ENCODE measurements around the gene DHFR2.
"Not testable (repeated sequence)": the region's sequence is repeated elsewhere in the genome, so short reads cannot be mapped to it uniquely, and the experiment has no call there.

Gene DHFR2

GRCh38 chr3:94065819-94066480, 3.2 kb upstream of the DHFR2 start:
- Histone ChIP-seq H3K4me3 (ENCODE audit: low read length) (no peak overlapping the region), H3K9me3 (ENCODE audit: control insufficient read depth, insufficient read depth, low read length) (no peaks in the 10 kb centered on the region), H3K27me3 (ENCODE audit: control insufficient read depth, insufficient read depth, low read length) (no peaks in the 10 kb centered on the region), H3K36me3 (ENCODE audit: control insufficient read depth, insufficient read depth, low read length) (no peaks in the 10 kb centered on the region), H3K27ac (ENCODE audit: low read length) (no peak overlapping the region), H3K4me1 (ENCODE audit: control insufficient read depth, insufficient read depth, low read length) (no peaks in the 10 kb centered on the region; the same call in 1 of the 2 replicates)
- DNase-seq (ENCODE audit: low read depth, low spot score), result no peak
- WGBS (ENCODE audit: insufficient coverage, insufficient read length), result no CpG with 5 or more reads among the region's 1 CpG

DNA sequence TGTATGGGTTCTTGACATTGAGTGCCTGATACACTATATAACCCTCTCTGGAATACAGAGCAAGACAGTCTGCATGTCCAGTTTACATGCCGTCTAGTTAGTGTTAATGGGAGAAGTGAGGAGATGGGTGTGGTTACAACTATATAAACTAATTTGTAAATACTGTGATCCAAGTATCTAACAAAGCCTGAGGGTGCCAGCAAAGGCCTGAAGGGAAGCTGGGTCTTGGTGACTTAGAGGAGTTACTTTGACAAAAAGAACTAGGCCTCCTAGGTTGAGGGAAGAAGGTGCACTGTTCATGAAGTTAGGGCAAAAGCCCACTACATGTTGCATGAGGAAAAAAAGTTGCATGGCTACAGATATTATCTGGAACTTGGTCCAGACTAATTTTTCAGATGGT, 2.4 kb upstream of the DHFR2 start:
- no peak for DNase-seq (ENCODE audit: low read depth, low spot score)
- no peak overlapping the region for H3K27ac ChIP-seq (ENCODE audit: low read length)
- no peaks in the 10 kb centered on the region for H3K9me3 ChIP-seq (ENCODE audit: control insufficient read depth, insufficient read depth, low read length)
- H3K27me3 ChIP-seq (ENCODE audit: control insufficient read depth, insufficient read depth, low read length), result no peaks in the 10 kb centered on the region
- H3K36me3 ChIP-seq (ENCODE audit: control insufficient read depth, insufficient read depth, low read length), result no peaks in the 10 kb centered on the region
- H3K4me1 ChIP-seq (ENCODE audit: control insufficient read depth, insufficient read depth, low read length), result no peaks in the 10 kb centered on the region; the same call in 1 of the 2 replicates
- H3K4me3 ChIP-seq (ENCODE audit: low read length), result no peak overlapping the region
- WGBS (ENCODE audit: insufficient coverage, insufficient read length), result no CpG with 5 or more reads among the region's 1 CpG

GRCh38 chr3:94064243-94064860, 1.6 kb upstream of the DHFR2 start:
- no peak for DNase-seq (ENCODE audit: low read depth, low spot score)
- WGBS (ENCODE audit: insufficient coverage, insufficient read length), result no CpG with 5 or more reads among the region's 6 CpGs
- no peaks in the 10 kb centered on the region for H3K36me3 ChIP-seq (ENCODE audit: control insufficient read depth, insufficient read depth, low read length)
- H3K27ac ChIP-seq (ENCODE audit: low read length), result no peak overlapping the region
- H3K4me1 ChIP-seq (ENCODE audit: control insufficient read depth, insufficient read depth, low read length), result no peaks in the 10 kb centered on the region; the same call in 1 of the 2 replicates
- no peaks in the 10 kb centered on the region for H3K9me3 ChIP-seq (ENCODE audit: control insufficient read depth, insufficient read depth, low read length)
- H3K27me3 ChIP-seq (ENCODE audit: control insufficient read depth, insufficient read depth, low read length), result no peaks in the 10 kb centered on the region
- H3K4me3 ChIP-seq (ENCODE audit: low read length), result no peak overlapping the region

DNA sequence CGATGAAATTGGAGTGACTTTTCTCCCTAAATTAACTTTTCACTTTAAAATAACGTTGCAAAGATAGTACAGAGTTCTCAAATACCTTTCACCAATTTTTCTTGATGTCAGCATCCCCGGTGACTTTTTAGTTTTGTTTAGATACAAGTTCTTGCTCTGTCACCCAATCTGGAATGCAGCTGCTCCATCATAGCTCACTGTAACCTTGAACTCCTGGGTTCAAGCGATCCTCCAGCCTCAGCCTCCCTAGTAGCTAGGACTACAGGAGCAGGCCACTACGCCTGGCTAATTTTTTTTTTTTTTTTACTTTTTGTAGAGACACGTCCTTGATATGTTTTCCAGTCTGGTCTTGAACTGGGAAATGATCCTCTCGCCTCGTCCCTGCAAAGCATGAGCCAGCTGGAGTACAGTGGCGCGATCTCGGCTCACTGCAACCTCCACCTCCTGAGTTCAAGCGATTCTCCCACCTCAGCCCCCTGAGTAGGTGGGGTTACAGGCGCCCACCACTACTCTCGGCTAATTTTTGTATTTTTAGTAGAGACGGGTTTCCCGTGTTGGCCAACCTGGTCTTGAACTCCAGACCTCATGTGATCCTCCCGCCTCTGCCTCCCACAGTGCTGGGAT, 892 bp upstream of the DHFR2 start:
- H3K4me3 ChIP-seq (ENCODE audit: low read length), result peak overlapping the region; percentile 56; the same call in 1 of the 2 replicates
- H3K9me3 ChIP-seq (ENCODE audit: control insufficient read depth, insufficient read depth, low read length), result no peaks in the 10 kb centered on the region
- H3K27ac ChIP-seq (ENCODE audit: low read length), result no peak overlapping the region
- no CpG with 5 or more reads among the region's 17 CpGs for WGBS (ENCODE audit: insufficient coverage, insufficient read length)
- no peaks in the 10 kb centered on the region for H3K27me3 ChIP-seq (ENCODE audit: control insufficient read depth, insufficient read depth, low read length)
- H3K4me1 ChIP-seq (ENCODE audit: control insufficient read depth, insufficient read depth, low read length), result no peaks in the 10 kb centered on the region; the same call in 1 of the 2 replicates
- no peak for DNase-seq (ENCODE audit: low read depth, low spot score)
- no peaks in the 10 kb centered on the region for H3K36me3 ChIP-seq (ENCODE audit: control insufficient read depth, insufficient read depth, low read length)

GRCh38 chr3:94061297-94061696, 1.4 kb downstream of the DHFR2 start:
- Histone ChIP-seq H3K9me3 (ENCODE audit: control insufficient read depth, insufficient read depth, low read length) (no peaks in the 10 kb centered on the region), H3K27me3 (ENCODE audit: control insufficient read depth, insufficient read depth, low read length) (no peaks in the 10 kb centered on the region), H3K4me1 (ENCODE audit: control insufficient read depth, insufficient read depth, low read length) (no peaks in the 10 kb centered on the region; the same call in 1 of the 2 replicates), H3K27ac (ENCODE audit: low read length) (no peak overlapping the region), H3K36me3 (ENCODE audit: control insufficient read depth, insufficient read depth, low read length) (no peaks in the 10 kb centered on the region), H3K4me3 (ENCODE audit: low read length) (no peak overlapping the region)
- no CpG with 5 or more reads among the region's 13 CpGs for WGBS (ENCODE audit: insufficient coverage, insufficient read length)
- DNase-seq (ENCODE audit: low read depth, low spot score), result no peak

GRCh38 chr3:94050546-94050945, 12.2 kb downstream of the DHFR2 start:
- H3K27me3 ChIP-seq (ENCODE audit: control insufficient read depth, insufficient read depth, low read length), result no peaks in the 10 kb centered on the region
- no peaks in the 10 kb centered on the region for H3K4me1 ChIP-seq (ENCODE audit: control insufficient read depth, insufficient read depth, low read length)
- no peak for DNase-seq (ENCODE audit: low read depth, low spot score)
- no peak overlapping the region for H3K4me3 ChIP-seq (ENCODE audit: low read length)
- H3K36me3 ChIP-seq (ENCODE audit: control insufficient read depth, insufficient read depth, low read length), result no peaks in the 10 kb centered on the region
- H3K27ac ChIP-seq (ENCODE audit: low read length), result no peak overlapping the region
- H3K9me3 ChIP-seq (ENCODE audit: control insufficient read depth, insufficient read depth, low read length), result no peaks in the 10 kb centered on the region

DNA sequence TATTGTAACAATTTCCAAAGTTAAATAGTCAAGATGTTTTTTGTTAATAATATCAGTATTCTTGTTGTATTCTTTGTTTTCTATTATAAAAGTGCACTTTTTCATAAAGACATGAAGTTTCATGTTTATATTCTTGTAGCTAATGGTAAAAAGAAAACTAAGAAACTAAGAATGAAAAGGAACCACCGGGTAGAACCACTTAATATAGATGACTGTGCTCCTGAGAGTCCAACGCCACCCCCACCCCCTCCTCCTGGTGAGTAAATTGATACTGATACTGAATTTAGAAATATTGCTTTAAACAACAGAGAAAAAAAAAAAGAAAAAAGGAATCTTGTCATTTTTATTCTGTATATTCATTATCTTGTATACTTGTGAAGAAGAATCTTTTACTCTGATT, 13.4 kb downstream of the DHFR2 start:
- Histone ChIP-seq H3K27ac (ENCODE audit: low read length) (no peak overlapping the region), H3K4me3 (ENCODE audit: low read length) (no peak overlapping the region), H3K36me3 (ENCODE audit: control insufficient read depth, insufficient read depth, low read length) (no peaks in the 10 kb centered on the region), H3K9me3 (ENCODE audit: control insufficient read depth, insufficient read depth, low read length) (no peaks in the 10 kb centered on the region), H3K27me3 (ENCODE audit: control insufficient read depth, insufficient read depth, low read length) (no peaks in the 10 kb centered on the region), H3K4me1 (ENCODE audit: control insufficient read depth, insufficient read depth, low read length) (no peaks in the 10 kb centered on the region)
- no peak for DNase-seq (ENCODE audit: low read depth, low spot score)
- WGBS (ENCODE audit: insufficient coverage, insufficient read length), result no CpG with 5 or more reads among the region's 2 CpGs

DNA sequence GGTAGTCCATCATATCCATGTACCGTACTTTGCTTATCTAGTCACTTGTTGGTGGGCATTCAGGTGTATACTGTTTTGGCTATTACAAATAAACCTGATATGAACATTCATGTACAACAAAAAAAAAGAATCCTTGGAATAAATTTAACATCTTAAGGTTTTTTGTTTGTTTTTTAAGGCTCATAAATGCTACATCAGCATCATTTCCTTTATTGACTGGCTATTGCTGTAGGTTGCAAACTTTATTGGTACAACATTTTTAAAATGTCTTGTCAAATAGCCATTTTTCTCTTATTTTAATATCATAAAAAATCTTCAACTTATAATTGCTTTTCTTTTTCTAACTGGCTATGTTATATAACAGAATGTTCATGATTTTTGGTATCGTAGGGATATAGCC, 16.2 kb downstream of the DHFR2 start:
- DNase-seq (ENCODE audit: low read depth, low spot score), result no peak
- Histone ChIP-seq H3K27ac (ENCODE audit: low read length) (no peak overlapping the region), H3K4me3 (ENCODE audit: low read length) (no peak overlapping the region), H3K27me3 (ENCODE audit: control insufficient read depth, insufficient read depth, low read length) (no peaks in the 10 kb centered on the region), H3K36me3 (ENCODE audit: control insufficient read depth, insufficient read depth, low read length) (no peaks in the 10 kb centered on the region), H3K4me1 (ENCODE audit: control insufficient read depth, insufficient read depth, low read length) (no peaks in the 10 kb centered on the region), H3K9me3 (ENCODE audit: control insufficient read depth, insufficient read depth, low read length) (no peaks in the 10 kb centered on the region)
- no CpG with 5 or more reads among the region's 2 CpGs for WGBS (ENCODE audit: insufficient coverage, insufficient read length)

DNA sequence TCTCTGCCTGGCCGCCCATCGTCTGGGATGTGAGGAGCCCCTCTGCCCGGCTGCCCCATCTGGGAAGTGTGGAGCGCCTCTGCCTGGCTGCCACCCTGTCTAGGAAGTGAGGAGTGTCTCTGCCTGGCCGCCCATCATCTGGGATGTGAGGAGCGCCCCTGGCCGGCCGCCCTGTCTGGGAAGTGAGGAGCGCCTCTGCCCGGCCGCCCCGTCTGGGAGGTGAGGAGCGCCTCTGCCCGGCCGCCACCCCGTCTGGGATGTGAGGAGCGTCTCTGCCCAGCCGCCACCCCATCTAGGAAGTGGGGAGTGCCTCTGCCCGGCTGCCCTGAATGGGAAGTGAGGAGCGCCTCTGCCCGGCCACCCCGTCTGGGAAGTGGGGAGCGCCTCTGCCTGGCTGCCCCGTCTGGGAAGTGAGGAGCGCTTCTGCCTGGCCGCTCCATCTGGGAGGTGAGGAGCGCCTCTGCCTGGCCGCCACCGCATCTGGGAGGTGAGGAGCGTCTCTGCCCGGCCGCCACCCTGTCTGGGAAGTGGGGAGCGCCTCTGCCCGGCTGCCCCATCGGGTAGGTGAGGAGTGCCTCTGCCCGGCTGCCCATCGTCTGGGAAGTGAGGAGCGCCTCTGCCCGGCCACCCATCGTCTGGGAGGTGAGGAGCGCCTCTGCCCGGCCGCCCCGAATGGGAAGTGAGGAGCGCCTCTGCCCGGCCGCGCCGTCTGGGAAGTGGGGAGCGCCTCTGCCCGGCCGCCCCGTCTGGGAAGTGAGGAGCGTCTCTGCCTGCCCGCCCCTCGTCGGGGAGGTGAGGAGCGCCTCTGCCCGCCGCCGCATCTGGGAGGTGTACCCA, 18.4 kb downstream of the DHFR2 start:
- not testable (repeated sequence) for H3K4me3 ChIP-seq (ENCODE audit: low read length); H3K27ac ChIP-seq (ENCODE audit: low read length); DNase-seq (ENCODE audit: low read depth, low spot score); H3K4me1 ChIP-seq (ENCODE audit: control insufficient read depth, insufficient read depth, low read length); H3K27me3 ChIP-seq (ENCODE audit: control insufficient read depth, insufficient read depth, low read length); H3K9me3 ChIP-seq (ENCODE audit: control insufficient read depth, insufficient read depth, low read length); H3K36me3 ChIP-seq (ENCODE audit: control insufficient read depth, insufficient read depth, low read length)
- WGBS (ENCODE audit: insufficient coverage, insufficient read length), result no CpG with 5 or more reads among the region's 61 CpGs

GRCh38 chr3:94043285-94043684, 19.4 kb downstream of the DHFR2 start:
- WGBS (ENCODE audit: insufficient coverage, insufficient read length), result no CpG with 5 or more reads among the region's 1 CpG

More at GRCh38 chr3:94043285-94043684, 19.4 kb downstream of the DHFR2 start:
- H3K4me1 ChIP-seq (ENCODE audit: control insufficient read depth, insufficient read depth, low read length), result no peaks in the 10 kb centered on the region
- H3K27me3 ChIP-seq (ENCODE audit: control insufficient read depth, insufficient read depth, low read length), result no peaks in the 10 kb centered on the region
- no peak overlapping the region for H3K4me3 ChIP-seq (ENCODE audit: low read length)
- no peaks in the 10 kb centered on the region for H3K9me3 ChIP-seq (ENCODE audit: control insufficient read depth, insufficient read depth, low read length)
- H3K27ac ChIP-seq (ENCODE audit: low read length), result no peak overlapping the region
- no peaks in the 10 kb centered on the region for H3K36me3 ChIP-seq (ENCODE audit: control insufficient read depth, insufficient read depth, low read length)
- DNase-seq (ENCODE audit: low read depth, low spot score), result no peak
